Endothelial cell of umbilical vein (primary cell): ENCODE results near the gene UGT1A5. TPM values are rescaled to one million over a fixed set of nuclear protein-coding genes. Genes with fewer than 3 reads are reported as not detected.

Experiments used
- BruUV-seq: library from RNA; stranded (reverse); fragments of 400-500 nt; replicated peaks from 2 replicates; lab custom pipeline; 2021; lab: Mats Ljungman, UMichigan
- CTCF ChIA-PET: fragments of 300-600, 350-600 bp; sonication (Branson Sonifier 250); formaldehyde crosslinking; loops from one replicate; lab custom pipeline; 2021; ENCODE audit warnings: antibody characterized with exemption, inconsistent platforms; lab: Charles Lee
- POLR2A ChIA-PET: fragments of 300-600, 350-600 bp; sonication (Branson Sonifier 250); formaldehyde crosslinking; loops from one replicate; lab custom pipeline; 2021; ENCODE audit warnings: antibody characterized with exemption, inconsistent platforms; lab: Charles Lee
- DNase-seq: peaks from one replicate; pipeline ENCODE4 v3.0.0-alpha.2; 2011; ENCODE audit warnings: low read depth, low spot score
- FAIRE-seq: peaks from 2 replicates; lab custom pipeline; 2011; peaks lifted over from hg19 to GRCh38; lab: Jason Lieb, UNC
- H2AFZ ChIP-seq: 2 replicates; pipeline ENCODE4 v1.6.0; 2012; ENCODE audit warnings: low read depth, low read length, control low read depth, inconsistent platforms
- H3K27ac ChIP-seq: 2 replicates; pipeline ENCODE4 v1.5.1; 2011; ENCODE audit warnings: low read depth, mild to moderate bottlenecking, control low read depth, low read length, moderate library complexity; ENCODE audit not compliant: insufficient read depth
- H3K27me3 ChIP-seq, 2 experiments: 2 replicates each; pipeline versions ENCODE4 v1.6.0 to v1.6.1; 2011; ENCODE audit warnings: low read length in 2 of 2, mixed read lengths in 1 of 2; ENCODE audit not compliant: control insufficient read depth in 2 of 2, insufficient read depth in 2 of 2
- H3K36me3 ChIP-seq, 2 experiments: 2 replicates in 1 of 2; 3 replicates in 1 of 2; pipeline ENCODE4 v1.5.1; 2011; ENCODE audit warnings: low read length in 2 of 2, mild to moderate bottlenecking in 1 of 2, moderate library complexity in 1 of 2; ENCODE audit not compliant: control insufficient read depth in 2 of 2, insufficient read depth in 2 of 2; ENCODE audit errors: extremely low read depth in 1 of 2
- H3K4me1 ChIP-seq: 3 replicates; pipeline ENCODE4 v1.5.1; 2011; ENCODE audit warnings: mild to moderate bottlenecking, low read length; ENCODE audit not compliant: control insufficient read depth, insufficient read depth; ENCODE audit errors: extremely low read depth
- H3K4me2 ChIP-seq: 2 replicates; pipeline ENCODE4 v1.6.1; 2011; ENCODE audit warnings: low read length, control low read depth, mixed read lengths; ENCODE audit not compliant: insufficient read depth
- H3K4me3 ChIP-seq, 3 experiments: fragments of 200-600 bp in 1 of 3; sonication (generic), shearing (Covaris generic) in 1 of 3; replicated peaks in 1 of 3; 2 replicates each; pipeline ENCODE4 v1.5.1; 2011 to 2016; ENCODE audit warnings: control low read depth in 3 of 3, low read length in 3 of 3, mild to moderate bottlenecking in 2 of 3, inconsistent platforms in 1 of 3, low read depth in 1 of 3, moderate library complexity in 1 of 3; ENCODE audit not compliant: insufficient read depth in 1 of 3
- H3K79me2 ChIP-seq: 2 replicates; pipeline ENCODE4 v1.6.0; 2012; ENCODE audit warnings: low read length, inconsistent platforms; ENCODE audit not compliant: control insufficient read depth, insufficient read depth
- H3K9ac ChIP-seq: replicated peaks from 2 replicates; pipeline ENCODE3; 2011; ENCODE audit warnings: low read length, control low read depth; ENCODE audit not compliant: insufficient read depth; ENCODE audit errors: extremely low read depth
- H3K9me1 ChIP-seq: replicated peaks from 3 replicates; pipeline ENCODE4 v1.6.0; 2011; ENCODE audit warnings: mild to moderate bottlenecking, low read length; ENCODE audit not compliant: control insufficient read depth, insufficient read depth; ENCODE audit errors: extremely low read depth
- H3K9me3 ChIP-seq: replicated peaks from 2 replicates; pipeline ENCODE4 v1.5.1; 2012; ENCODE audit warnings: low read length, inconsistent platforms; ENCODE audit not compliant: control insufficient read depth, insufficient read depth
- H4K20me1 ChIP-seq: replicated peaks from 2 replicates; pipeline ENCODE3; 2011; ENCODE audit warnings: mild to moderate bottlenecking, low read length; ENCODE audit not compliant: control insufficient read depth, insufficient read depth; ENCODE audit errors: extremely low read depth
- CTCF ChIP-seq, 2 donors: IDR thresholded peaks; 1 replicate in 1 of 2; 2 replicates in 1 of 2; pipeline ENCODE4 v1.5.1; 2011; ENCODE audit warnings: low read length in 2 of 2, mild to moderate bottlenecking in 2 of 2, moderate library complexity in 2 of 2, control low read depth in 1 of 2, inconsistent platforms in 1 of 2, low read depth in 1 of 2; ENCODE audit not compliant: insufficient read depth in 1 of 2; ENCODE audit errors: extremely low read depth in 1 of 2
- EZH2 ChIP-seq: IDR thresholded peaks from 2 replicates; pipeline ENCODE4 v1.6.1; 2012; ENCODE audit warnings: borderline replicate concordance, low read depth, mild to moderate bottlenecking, moderate library complexity, low read length, inconsistent platforms; ENCODE audit not compliant: severe bottlenecking
- FOS ChIP-seq: IDR thresholded peaks from 2 replicates; pipeline ENCODE4 v1.6.1; 2011; ENCODE audit warnings: mild to moderate bottlenecking, low read length, moderate library complexity, borderline replicate concordance; ENCODE audit not compliant: insufficient read depth
- JUN ChIP-seq: IDR thresholded peaks from 2 replicates; pipeline ENCODE4 v1.6.1; 2011; ENCODE audit warnings: borderline replicate concordance, low read depth; ENCODE audit not compliant: insufficient read length, insufficient read depth
- MAX ChIP-seq: IDR thresholded peaks from 2 replicates; pipeline ENCODE4 v1.6.1; 2011; ENCODE audit not compliant: insufficient read depth, insufficient read length
- MYC ChIP-seq: IDR thresholded peaks from one replicate; pipeline ENCODE4 v1.6.1; 2011; ENCODE audit warnings: mild to moderate bottlenecking, low read depth, low read length
- POLR2A ChIP-seq: IDR thresholded peaks from 2 replicates; pipeline ENCODE4 v1.6.1; 2012; ENCODE audit warnings: low read depth, mild to moderate bottlenecking, control low read depth, low read length
- POLR2AphosphoS5 ChIP-seq: IDR thresholded peaks from 2 replicates; pipeline ENCODE4 v1.6.1; 2012; ENCODE audit warnings: low read depth, mild to moderate bottlenecking, control low read depth, low read length, moderate library complexity; ENCODE audit not compliant: insufficient read depth
- dilution Hi-C: fragments of 300-500 bp; cut with MboI; formaldehyde crosslinking; loops from one replicate; pipeline ENCODE4 v1.15.0; 2019; ENCODE audit warnings: low sequenced_read_pairs; ENCODE audit not compliant: extremely low pct_ligation_motif_present
- intact Hi-C: fragments of 100-400 bp; cut with micrococcal nuclease; formaldehyde crosslinking; loops from one replicate; pipeline ENCODE4 v1.10.0; 2022
- polyA plus RNA-seq, 4 experiments: library from polyadenylated mRNA; depleted of rRNA in 3 of 4; stranded (reverse) in 3 of 4; unstranded in 1 of 4; fragments of >200 nt; gene quantifications; 2 replicates each; pipeline versions ENCODE4 v1.2.1 to v1.2.3, GENCODE V29; 2011 to 2012; ENCODE audit warnings: missing spikeins in 1 of 4
- total RNA-seq: library from RNA; stranded (reverse); gene quantifications from 2 replicates; pipeline ENCODE4 v1.2.3, GENCODE V29; 2021

The UGT1A5 gene
- total and polyA plus RNA-seq, 2 donors (not counting 3 experiments of a cell fraction or from before 2014, with no cell fraction given), result not detected

GRCh38 chr2:233688341-233688740 lies 24.4 kb upstream of the UGT1A5 start:
- Histone ChIP-seq H2AFZ (no peak overlapping the region), H3K9me3 (no peaks in the 10 kb centered on the region), H3K4me3 (no peak overlapping the region), H3K9ac (no peak overlapping the region), H4K20me1 (no peaks in the 10 kb centered on the region), H3K27ac (no peak overlapping the region), H3K79me2 (no peaks in the 10 kb centered on the region), H3K27me3 (no peaks in the 10 kb centered on the region), H3K4me1 (peaks cover 17% of the 10 kb centered on the region), H3K36me3 (no peaks in the 10 kb centered on the region), H3K4me2 (no peak overlapping the region), H3K9me1 (no peaks in the 10 kb centered on the region)
- DNase-seq, result no peak
- no peak for FAIRE-seq
- no TSS peak for BruUV-seq
- POLR2A ChIA-PET, result no interaction called here
- TF ChIP-seq POLR2A (no peak), JUN (no peak), POLR2AphosphoS5 (no peak), MAX (no peak), FOS (no peak)
- dilution Hi-C loops, result no loop called here
- CTCF ChIA-PET, result interaction anchor here (1.0 kb wide), 1 partner anchor 19 kb away, joined by 3 read pairs; no protein-coding TSS in a partner anchor
- intact Hi-C loops, result no loop called here

- Histone ChIP-seq H4K20me1 (no peaks in the 10 kb centered on the region), H3K4me3 (no peak overlapping the region), H3K9ac (peak overlapping the region; percentile 15), H3K36me3 (no peaks in the 10 kb centered on the region), H3K79me2 (no peaks in the 10 kb centered on the region), H3K4me2 (peak overlapping the region; percentile 31), H3K9me3 (no peaks in the 10 kb centered on the region), H2AFZ (no peak overlapping the region), H3K4me1 (peaks cover 17% of the 10 kb centered on the region), H3K27me3 (no peaks in the 10 kb centered on the region), H3K27ac (peak overlapping the region; percentile 64), H3K9me1 (no peaks in the 10 kb centered on the region)
- BruUV-seq, result no TSS peak
- intact Hi-C loops (loop anchor here (1.0 kb wide), 1 partner anchor 11 kb away; no protein-coding TSS in a partner anchor), dilution Hi-C loops (no loop called here)
- ChIA-PET POLR2A (no interaction called here), CTCF (interaction anchor here (1.0 to 1.5 kb wide), 3 partner anchors 18 to 275 kb away, joined by 3 to 4 read pairs (median 3); no protein-coding TSS in a partner anchor)
- no peak for DNase-seq
- TF ChIP-seq MAX (no peak), FOS (no peak), CTCF (IDR thresholded peaks at IDR 0.05; ENCODE audit: extremely low read depth in 1 of 2, insufficient read depth in 1 of 2, low read depth in 1 of 2, low read length in 2 of 2) (no peak), EZH2 (no peak), JUN (no peak), MYC (no peak), POLR2A (no peak), POLR2AphosphoS5 (no peak)
- no peak for FAIRE-seq
Observed at GRCh38 chr2:233689031-233689430, 23.7 kb upstream of the UGT1A5 start.
